Suppressor macrophage treated with lipopolysaccharide for 1 hour (primary cell): Measurements from ENCODE around the gene TMEM8B.
A peak's percentile ranks its signal among the peaks of the same experiment; 100 is the strongest.
"Not testable (repeated sequence)": the region's sequence is repeated elsewhere in the genome, so short reads cannot be mapped to it uniquely, and the experiment has no call there.

Experiments used
- DNase-seq, 3 donors: peaks; one replicate each; pipeline ENCODE4 v3.0.0-alpha.2; 2020 to 2022

Gene TMEM8B

GRCh38 chr9:35909274-35909673 is 80.2 kb downstream of the TMEM8B start, which contains the start of gene SPAAR:
Gene SPAAR (plus strand): TSS chr9:35909490. CDS start chr9:35910464, 974 bp downstream.
- DNase-seq = no peak

GRCh38 chr9:35909687-35910612 is 80.9 kb downstream of the TMEM8B start:
- no peak for DNase-seq

- DNase-seq = peak; percentile 28 to 38 (median 37)
Measured at GRCh38 chr9:35910613-35911359, 81.8 kb downstream of the TMEM8B start.

GRCh38 chr9:35911690-35912089 is 82.7 kb downstream of the TMEM8B start:
- no peak for DNase-seq

GRCh38 chr9:35912791-35913400 is 83.9 kb downstream of the TMEM8B start:
- no peak for DNase-seq

- DNase-seq = not testable (repeated sequence)
Measured at GRCh38 chr9:35913429-35913828, 84.4 kb downstream of the TMEM8B start.

GRCh38 chr9:35914301-35914807 is 85.3 kb downstream of the TMEM8B start:
- peak in 1 of 3 donors; percentile 28 for DNase-seq
